Body of pancreas (tissue), 4 donors: ENCODE results near the gene PLXNB1. TPM values are rescaled to one million over a fixed set of nuclear protein-coding genes. Genes with fewer than 3 reads are reported as not detected.

Experiments used
- ATAC-seq: fragments of 150-250 bp; one replicate; pipeline ENCODE4 v1.9.1; 2016
- DNase-seq, 4 donors: peaks; one replicate each; pipeline ENCODE4 v3.0.0-alpha.2; 2019
- H3K27ac ChIP-seq, 4 donors: fragments of 200-600 bp; sonication (generic); 1 replicate in 3 of 4; 2 replicates in 1 of 4; pipeline versions ENCODE4 v1.5.1 to v1.6.1; 2016 to 2019; ENCODE audit warnings: mild to moderate bottlenecking in 1 of 4, mixed read lengths in 1 of 4, moderate library complexity in 1 of 4
- H3K27me3 ChIP-seq, 2 donors: fragments of 200-600 bp; sonication (generic); one replicate each; pipeline ENCODE4 v1.6.0; 2016; ENCODE audit warnings: mild to moderate bottlenecking in 1 of 2
- H3K36me3 ChIP-seq, 2 donors: fragments of 200-600 bp; sonication (generic); replicated peaks in 1 of 2; 2 replicates each; pipeline ENCODE4 v1.5.1; 2016; ENCODE audit warnings: low read depth in 2 of 2; ENCODE audit not compliant: insufficient read depth in 1 of 2
- H3K4me1 ChIP-seq: fragments of 200-600 bp; sonication (generic); one replicate; pipeline ENCODE4 v1.6.0; 2016
- H3K4me3 ChIP-seq, 2 donors: fragments of 200-600 bp; sonication (generic); 1 replicate in 1 of 2; 2 replicates in 1 of 2; pipeline ENCODE4 v1.5.1; 2016 to 2019
- H3K9me3 ChIP-seq, 3 donors: fragments of 200-600 bp; sonication (generic); 1 replicate in 2 of 3; 2 replicates in 1 of 3; pipeline ENCODE4 v1.5.1; 2016
- CTCF ChIP-seq, 7 experiments: fragments of 450-650 bp in 4 of 7; fragments of 200-600 bp in 3 of 7; sonication (generic) in 3 of 7; IDR thresholded peaks; one replicate each; pipeline ENCODE4 v1.5.1; 2016 to 2019; ENCODE audit warnings: antibody characterized with exemption in 7 of 7
- POLR2A ChIP-seq, 3 donors: fragments of 450-650 bp; IDR thresholded peaks; one replicate each; pipeline ENCODE4 v1.6.1; 2016; ENCODE audit warnings: antibody characterized with exemption in 3 of 3, mild to moderate bottlenecking in 2 of 3
- WGBS, 2 donors: methylation state at CpG; one replicate each; pipeline ENCODE4 v1.1.5; 2017; 5-methylcytosine and 5-hydroxymethylcytosine counted together
- intact Hi-C: fragments of 100-400 bp; cut with DNase I; formaldehyde crosslinking; loops from one replicate; pipeline ENCODE4 v1.15.1; 2023
- total RNA-seq, 2 donors: library from RNA; depleted of rRNA; stranded (reverse); fragments of >200 nt; gene quantifications; one replicate each; pipeline ENCODE4 v1.1.0, GENCODE V29; 2016

Gene PLXNB1
- total RNA-seq, 2 donors from 2014 or later, result 118 to 311 TPM

- intact Hi-C loops, result no loop called here
- H3K27me3 ChIP-seq, result no peaks in the 10 kb centered on the region
- ATAC-seq (no peak), DNase-seq (no peak)
- no peak overlapping the region for H3K4me3 ChIP-seq
- WGBS, 2 donors, result 78 to 86% methylated on average over 6 to 9 of the region's 9 CpGs
- H3K4me1 ChIP-seq, result peaks cover 17% of the 10 kb centered on the region
- no peaks in the 10 kb centered on the region for H3K9me3 ChIP-seq
- TF ChIP-seq POLR2A (IDR thresholded peaks at IDR 0.05) (no peak), CTCF (IDR thresholded peaks at IDR 0.05) (no peak)
- H3K27ac ChIP-seq, result no peak overlapping the region
- peaks cover 4 to 19% of the 10 kb centered on the region in 2 donors for H3K36me3 ChIP-seq
Observed at GRCh38 chr3:48419149-48419548, 10.7 kb downstream of the PLXNB1 start.

GRCh38 chr3:48418651-48419050 lies 11.2 kb downstream of the PLXNB1 start:
- ATAC-seq (no peak), DNase-seq (no peak)
- intact Hi-C loops, result no loop called here
- H3K4me1 ChIP-seq, result peaks cover 12% of the 10 kb centered on the region
- H3K27ac ChIP-seq, result no peak overlapping the region
- no peak overlapping the region for H3K4me3 ChIP-seq
- peaks cover 4 to 19% of the 10 kb centered on the region in 2 donors for H3K36me3 ChIP-seq
- H3K27me3 ChIP-seq, result no peaks in the 10 kb centered on the region
- no peaks in the 10 kb centered on the region for H3K9me3 ChIP-seq
- TF ChIP-seq POLR2A (IDR thresholded peaks at IDR 0.05) (no peak), CTCF (IDR thresholded peaks at IDR 0.05) (no peak)
- 81 to 91% methylated on average over 5 to 9 of the region's 9 CpGs for WGBS, 2 donors

GRCh38 chr3:48418140-48418539 lies 11.7 kb downstream of the PLXNB1 start:
- Histone ChIP-seq H3K4me3 (no peak overlapping the region), H3K36me3 (peaks cover 0 to 19% of the 10 kb centered on the region in 2 donors), H3K4me1 (peaks cover 7% of the 10 kb centered on the region), H3K27me3 (no peaks in the 10 kb centered on the region), H3K27ac (no peak overlapping the region), H3K9me3 (no peaks in the 10 kb centered on the region)
- WGBS, 2 donors, result 90% methylated on average over 13 to 16 of the region's 17 CpGs
- TF ChIP-seq CTCF (IDR thresholded peaks at IDR 0.05) (no peak), POLR2A (IDR thresholded peaks at IDR 0.05) (no peak)
- DNase-seq (no peak), ATAC-seq (no peak)
- intact Hi-C loops, result no loop called here

- no peak overlapping the region for H3K27ac ChIP-seq
- no peak overlapping the region for H3K4me3 ChIP-seq
- peaks cover 0 to 19% of the 10 kb centered on the region in 2 donors for H3K36me3 ChIP-seq
- no peak for DNase-seq
- ATAC-seq, result no peak
- TF ChIP-seq CTCF (IDR thresholded peaks at IDR 0.05), result no peak
- H3K27me3 ChIP-seq, result no peaks in the 10 kb centered on the region
- H3K4me1 ChIP-seq, result peaks cover 2% of the 10 kb centered on the region
- intact Hi-C loops, result no loop called here
- WGBS, 2 donors, result 88 to 92% methylated on average over 5 to 14 of the region's 14 CpGs
- no peaks in the 10 kb centered on the region for H3K9me3 ChIP-seq
Observed at GRCh38 chr3:48417529-48418108, 12.3 kb downstream of the PLXNB1 start.

- 92 to 96% methylated on average over 4 of the region's 4 CpGs for WGBS, 2 donors
- no peaks in the 10 kb centered on the region for H3K4me1 ChIP-seq
- no peaks in the 10 kb centered on the region for H3K27me3 ChIP-seq
- ATAC-seq, result no peak
- intact Hi-C loops, result no loop called here
- TF ChIP-seq CTCF (IDR thresholded peaks at IDR 0.05) (no peak), POLR2A (IDR thresholded peaks at IDR 0.05) (no peak)
- no peak overlapping the region for H3K4me3 ChIP-seq
- no peak for DNase-seq
- peaks cover 7 to 21% of the 10 kb centered on the region in 2 donors for H3K36me3 ChIP-seq
- no peak overlapping the region for H3K27ac ChIP-seq
- no peaks in the 10 kb centered on the region for H3K9me3 ChIP-seq
Observed at GRCh38 chr3:48416546-48416945, 13.3 kb downstream of the PLXNB1 start.
